Stimulated activated naive CD4-positive, alpha-beta T cell treated with Interleukin-2 at 50 U/mL for 16 hours (primary cell): ENCODE measurements around the gene FBXW4.

ENCODE experiments used
- DNase-seq: peaks from one replicate; lab custom pipeline; 2025; lab: John Stamatoyannopoulos, UW

FBXW4 gene

GRCh38 chr10:101566333-101567164 lies 128.4 kb downstream of the FBXW4 start:
- DNase-seq: no peak

- no peak for DNase-seq
These were observed 129.0 kb downstream of the FBXW4 start for GRCh38 chr10:101565936-101566332.

GRCh38 chr10:101565370-101565900 lies 129.5 kb downstream of the FBXW4 start:
- DNase-seq: no peak

- no peak for DNase-seq
These were observed 130.4 kb downstream of the FBXW4 start for GRCh38 chr10:101564490-101564991.

GRCh38 chr10:101563497-101564040 lies 131.4 kb downstream of the FBXW4 start:
- DNase-seq: no peak

GRCh38 chr10:101563007-101563406 lies 132.0 kb downstream of the FBXW4 start:
- DNase-seq: no peak

- no peak for DNase-seq
These were observed 132.7 kb downstream of the FBXW4 start for GRCh38 chr10:101562231-101562630.

- DNase-seq: no peak
These were observed 133.7 kb downstream of the FBXW4 start for GRCh38 chr10:101561068-101561915.
